Thyroid gland (tissue), 4 donors: Measurements from ENCODE around the gene PANK2.

Source experiments
- CTCF ChIP-seq, 6 experiments: fragments of 200-600 bp in 3 of 6; fragments of 450-650 bp in 3 of 6; sonication (generic) in 3 of 6; IDR thresholded peaks; one replicate each; pipeline ENCODE4 v1.5.1; 2016 to 2019; ENCODE audit warnings: antibody characterized with exemption in 6 of 6, mild to moderate bottlenecking in 2 of 6, inconsistent platforms in 1 of 6, moderate library complexity in 1 of 6
- POLR2A ChIP-seq, 2 donors: fragments of 450-650 bp; IDR thresholded peaks; one replicate each; pipeline ENCODE4 v1.6.1; 2017; ENCODE audit warnings: antibody characterized with exemption in 2 of 2, mild to moderate bottlenecking in 2 of 2, moderate library complexity in 1 of 2

- TF ChIP-seq CTCF (IDR thresholded peaks at IDR 0.05) (no peak), POLR2A (IDR thresholded peaks at IDR 0.05) (no peak)
Observed at GRCh38 chr20:3919352-3919751, 30.2 kb downstream of the PANK2 start.
